Thoracic aorta (tissue), 2 donors: ENCODE results near the gene NDFIP1. TPM values are rescaled to one million over a fixed set of nuclear protein-coding genes. Genes with fewer than 3 reads are reported as not detected.

Experiments
- ATAC-seq: fragments of 150-250 bp; one replicate; pipeline ENCODE4 v1.8.0; 2017; ENCODE audit warnings: low read depth; ENCODE audit not compliant: insufficient number of reproducible peaks, low FRiP score
- DNase-seq: peaks from one replicate; pipeline ENCODE4 v3.0.0-alpha.2; 2020; ENCODE audit warnings: low spot score
- H3K27ac ChIP-seq, 2 donors: fragments of 200-600 bp; sonication (generic); 1 replicate in 1 of 2; 2 replicates in 1 of 2; pipeline ENCODE4 v1.5.1; 2016; ENCODE audit warnings: mild to moderate bottlenecking in 2 of 2, moderate library complexity in 2 of 2
- H3K27me3 ChIP-seq: fragments of 200-600 bp; sonication (generic); replicated peaks from 2 replicates; pipeline ENCODE4 v1.6.0; 2016; ENCODE audit warnings: mild to moderate bottlenecking; ENCODE audit not compliant: insufficient read depth
- H3K36me3 ChIP-seq: fragments of 200-600 bp; sonication (generic); one replicate; pipeline ENCODE4 v1.5.1; 2016
- H3K4me1 ChIP-seq, 2 donors: fragments of 200-600 bp; sonication (generic); 1 replicate in 1 of 2; 2 replicates in 1 of 2; pipeline versions ENCODE4 v1.5.1 to v1.6.0; 2016; ENCODE audit warnings: low read depth in 2 of 2, mild to moderate bottlenecking in 1 of 2; ENCODE audit not compliant: control insufficient read depth in 1 of 2
- H3K4me3 ChIP-seq: fragments of 200-600 bp; sonication (generic); 2 replicates; pipeline ENCODE4 v1.5.1; 2016; ENCODE audit warnings: mild to moderate bottlenecking
- H3K9me3 ChIP-seq: fragments of 200-600 bp; sonication (generic); 2 replicates; pipeline ENCODE4 v1.5.1; 2016
- total RNA-seq, 2 donors: library from RNA; depleted of rRNA; stranded (reverse); fragments of >200 nt; gene quantifications; one replicate each; pipeline versions ENCODE4 v1.1.0 to v1.2.3, GENCODE V29; 2016
- TF ChIP-seq, protein P1 (sequence below): fragments of 200-600 bp; sonication (generic); IDR thresholded peaks from one replicate; pipeline ENCODE4 v1.5.1; 2019; ENCODE audit warnings: antibody characterized with exemption

Gene NDFIP1
- total RNA-seq, 2 donors from 2014 or later: 102 to 134 TPM

DNA sequence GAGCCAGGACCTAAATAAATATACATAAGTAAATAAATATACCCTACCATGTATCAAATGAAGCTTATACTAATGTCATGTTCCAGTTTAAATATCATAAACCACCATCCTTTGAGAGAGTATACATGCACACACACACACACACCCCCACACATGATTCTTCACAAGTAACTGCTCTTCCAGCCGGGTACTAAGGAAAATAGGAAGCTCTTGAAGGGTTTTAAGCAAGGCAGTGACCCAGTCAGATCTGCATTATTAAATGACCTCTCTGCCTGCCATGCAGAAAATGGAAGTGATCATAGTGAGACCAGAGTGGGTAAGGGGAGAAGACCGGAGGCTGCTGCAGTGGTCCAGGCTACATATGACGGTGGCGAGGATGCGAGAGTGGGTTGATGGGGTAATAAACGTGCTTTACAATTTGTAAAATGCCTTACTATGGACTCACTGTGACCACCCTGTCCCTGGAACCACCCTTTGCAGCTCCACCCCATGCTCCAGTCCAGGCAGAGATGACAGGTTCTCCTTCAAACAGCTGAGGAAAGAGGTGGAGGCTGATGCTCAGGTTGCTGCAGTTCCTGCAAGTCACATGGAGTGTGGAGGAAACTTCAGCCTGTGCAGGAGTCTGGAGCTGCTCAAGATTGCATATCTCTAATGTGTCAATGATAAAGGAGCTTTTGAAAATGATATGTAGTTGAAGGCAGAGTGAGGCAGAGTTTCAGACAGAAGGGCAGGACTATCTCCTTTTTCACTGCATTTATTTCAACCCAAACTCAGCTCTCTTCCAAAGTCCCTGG is 38.8 kb upstream of the NDFIP1 start:
- ATAC-seq: no peak
- no peaks in the 10 kb centered on the region for H3K36me3 ChIP-seq
- TF ChIP-seq, protein P1, sequence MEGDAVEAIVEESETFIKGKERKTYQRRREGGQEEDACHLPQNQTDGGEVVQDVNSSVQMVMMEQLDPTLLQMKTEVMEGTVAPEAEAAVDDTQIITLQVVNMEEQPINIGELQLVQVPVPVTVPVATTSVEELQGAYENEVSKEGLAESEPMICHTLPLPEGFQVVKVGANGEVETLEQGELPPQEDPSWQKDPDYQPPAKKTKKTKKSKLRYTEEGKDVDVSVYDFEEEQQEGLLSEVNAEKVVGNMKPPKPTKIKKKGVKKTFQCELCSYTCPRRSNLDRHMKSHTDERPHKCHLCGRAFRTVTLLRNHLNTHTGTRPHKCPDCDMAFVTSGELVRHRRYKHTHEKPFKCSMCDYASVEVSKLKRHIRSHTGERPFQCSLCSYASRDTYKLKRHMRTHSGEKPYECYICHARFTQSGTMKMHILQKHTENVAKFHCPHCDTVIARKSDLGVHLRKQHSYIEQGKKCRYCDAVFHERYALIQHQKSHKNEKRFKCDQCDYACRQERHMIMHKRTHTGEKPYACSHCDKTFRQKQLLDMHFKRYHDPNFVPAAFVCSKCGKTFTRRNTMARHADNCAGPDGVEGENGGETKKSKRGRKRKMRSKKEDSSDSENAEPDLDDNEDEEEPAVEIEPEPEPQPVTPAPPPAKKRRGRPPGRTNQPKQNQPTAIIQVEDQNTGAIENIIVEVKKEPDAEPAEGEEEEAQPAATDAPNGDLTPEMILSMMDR: no peak

DNA sequence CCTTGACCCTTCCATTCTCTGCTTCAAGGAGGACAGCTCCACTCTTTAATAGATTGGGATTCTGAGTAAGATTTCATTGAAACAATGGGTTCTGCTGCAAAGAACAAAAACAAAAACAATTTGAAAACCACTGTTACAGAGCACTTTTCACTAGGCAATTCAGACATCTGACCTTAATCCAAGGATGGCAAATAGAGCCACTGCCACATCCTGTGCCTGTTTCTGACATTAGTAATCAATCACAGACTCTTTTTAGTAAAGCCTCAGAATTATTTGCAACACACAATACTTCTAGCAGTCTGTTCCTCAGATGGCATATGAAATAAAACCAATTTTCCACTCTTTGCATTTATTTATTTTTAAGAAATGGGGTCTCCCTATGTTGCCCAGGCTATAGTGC is 37.8 kb upstream of the NDFIP1 start:
- Histone ChIP-seq H3K4me1 (peaks cover 0 to under 1% of the 10 kb centered on the region in 2 donors), H3K9me3 (no peaks in the 10 kb centered on the region), H3K27me3 (no peaks in the 10 kb centered on the region), H3K4me3 (no peak overlapping the region), H3K27ac (no peak overlapping the region), H3K36me3 (no peaks in the 10 kb centered on the region)
- no peak for ATAC-seq
- TF ChIP-seq, protein P1: no peak
- no peak for DNase-seq

More for the DNA sequence above, 38.8 kb upstream of the NDFIP1 start:
- Histone ChIP-seq H3K4me3 (no peak overlapping the region), H3K4me1 (peaks cover 0 to 9% of the 10 kb centered on the region in 2 donors), H3K27ac (no peak overlapping the region), H3K9me3 (no peaks in the 10 kb centered on the region), H3K27me3 (no peaks in the 10 kb centered on the region)
- no peak for DNase-seq

GRCh38 chr5:142072488-142072887 is 36.1 kb upstream of the NDFIP1 start:
- H3K4me1 ChIP-seq: no peaks in the 10 kb centered on the region
- no peak for DNase-seq
- H3K4me3 ChIP-seq: no peak overlapping the region
- no peak for ATAC-seq
- H3K27me3 ChIP-seq: no peaks in the 10 kb centered on the region
- H3K36me3 ChIP-seq: no peaks in the 10 kb centered on the region
- TF ChIP-seq, protein P1: no peak
- H3K9me3 ChIP-seq: no peaks in the 10 kb centered on the region
- no peak overlapping the region for H3K27ac ChIP-seq

GRCh38 chr5:142073362-142073988 is 35.1 kb upstream of the NDFIP1 start:
- H3K4me3 ChIP-seq: no peak overlapping the region
- no peaks in the 10 kb centered on the region for H3K9me3 ChIP-seq
- H3K27ac ChIP-seq: no peak overlapping the region
- no peak for ATAC-seq
- no peaks in the 10 kb centered on the region for H3K27me3 ChIP-seq
- DNase-seq: no peak
- TF ChIP-seq, protein P1: no peak
- no peaks in the 10 kb centered on the region for H3K4me1 ChIP-seq
- no peaks in the 10 kb centered on the region for H3K36me3 ChIP-seq

DNA sequence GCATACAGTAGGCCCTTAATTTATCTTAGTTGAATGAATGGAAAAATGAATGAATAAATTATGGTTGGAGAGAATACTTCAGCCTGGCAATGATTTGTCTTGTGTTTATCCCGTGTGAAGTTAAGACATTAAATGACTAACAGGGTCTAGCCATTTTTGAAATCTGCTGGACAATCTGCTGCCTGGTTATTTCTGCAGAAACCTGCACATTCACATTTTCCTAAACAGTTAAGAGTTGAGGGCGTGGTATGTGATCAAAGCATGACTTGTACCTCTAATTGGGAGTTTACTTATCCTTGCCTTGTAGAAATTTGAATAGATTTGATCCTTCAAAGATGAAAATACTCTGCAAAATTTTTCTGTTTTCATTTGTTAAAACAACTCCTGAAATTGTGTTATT is 34.6 kb upstream of the NDFIP1 start:
- TF ChIP-seq, protein P1: no peak
- no peak overlapping the region for H3K4me3 ChIP-seq
- H3K36me3 ChIP-seq: no peaks in the 10 kb centered on the region
- H3K27ac ChIP-seq: no peak overlapping the region
- no peak for DNase-seq
- ATAC-seq: no peak
- no peaks in the 10 kb centered on the region for H3K4me1 ChIP-seq
- no peaks in the 10 kb centered on the region for H3K9me3 ChIP-seq
- no peaks in the 10 kb centered on the region for H3K27me3 ChIP-seq
